Stimulated activated CD8-positive, alpha-beta memory T cell treated with anti-CD3 and anti-CD28 coated beads, Interleukin-7, amount 100 ng/mL, for 24 hours (primary cell): ENCODE data around the gene CHTF8.
A peak's percentile ranks its signal among the peaks of the same experiment; 100 is the strongest.

Experiments used
- DNase-seq: peaks from one replicate; pipeline ENCODE4 v3.0.0-alpha.2; 2020; ENCODE audit warnings: low read depth

CHTF8 gene

DNA sequence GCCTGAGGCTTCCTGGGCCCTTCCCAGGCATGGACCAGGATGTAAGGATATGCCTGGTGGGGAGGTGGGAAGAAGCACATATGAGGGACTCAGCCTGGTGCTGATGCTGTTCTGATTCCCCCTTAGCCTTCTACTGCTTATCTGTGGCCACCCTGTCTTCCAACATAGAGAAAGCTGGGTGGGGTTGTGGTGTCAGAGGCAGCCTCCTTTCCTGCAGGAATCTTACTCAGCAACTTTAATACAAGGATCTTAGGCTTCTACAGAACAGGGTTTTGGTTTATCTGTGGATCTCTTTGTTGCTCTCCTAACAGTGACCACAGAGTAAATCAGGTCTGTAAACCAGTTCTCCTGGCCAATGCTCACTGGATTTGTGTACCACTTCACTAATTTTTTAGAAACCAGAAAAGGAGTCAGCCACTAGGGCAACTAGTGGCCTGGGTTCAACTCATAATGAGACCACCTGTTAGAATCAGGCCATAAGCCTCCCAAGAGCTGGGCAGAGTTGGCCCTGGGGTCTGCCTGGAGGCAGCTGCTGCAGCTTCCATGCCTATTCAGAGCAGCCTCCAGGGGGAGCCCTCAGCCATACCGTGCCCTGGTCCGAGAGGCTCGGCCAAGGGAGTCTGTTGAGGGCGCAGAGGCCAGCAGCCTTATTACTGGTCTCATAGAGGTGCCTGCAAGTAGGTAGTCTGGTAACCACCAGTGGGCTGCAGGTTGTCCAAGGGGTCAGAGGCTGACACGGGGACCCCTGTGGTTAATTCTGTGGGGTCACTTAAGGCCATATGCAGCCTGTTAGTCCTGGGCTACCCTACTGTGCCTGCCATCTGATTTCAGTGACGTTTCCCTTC is 19.9 kb downstream of the CHTF8 start:
- DNase-seq, result peak; percentile 28

GRCh38 chr16:69111876-69112230 is 20.5 kb downstream of the CHTF8 start:
- DNase-seq, result no peak

- no peak for DNase-seq
Observed at GRCh38 chr16:69111216-69111875, 21.0 kb downstream of the CHTF8 start.

GRCh38 chr16:69110406-69110805 is 22.0 kb downstream of the CHTF8 start:
- DNase-seq, result no peak

- no peak for DNase-seq
Observed at GRCh38 chr16:69109486-69110270, 22.7 kb downstream of the CHTF8 start.

DNA sequence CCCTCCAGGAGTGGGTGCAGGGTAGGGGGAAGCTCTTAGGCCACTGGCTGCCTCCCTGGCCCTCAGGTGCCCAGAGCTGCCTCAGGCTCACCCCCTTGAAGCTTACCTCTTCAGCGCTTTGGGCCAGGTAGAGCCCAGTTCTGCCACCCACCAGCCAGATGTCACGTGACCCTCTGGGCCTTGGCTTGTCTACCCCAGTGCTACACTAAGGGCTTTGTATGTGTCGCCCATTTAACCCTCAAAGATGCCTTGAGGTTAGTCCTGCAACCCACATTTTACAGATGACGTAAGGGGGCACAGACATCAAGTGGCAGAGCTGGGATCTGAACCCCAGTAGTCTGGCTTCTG is 23.5 kb downstream of the CHTF8 start:
- no peak for DNase-seq

GRCh38 chr16:69108064-69108904 is 24.1 kb downstream of the CHTF8 start:
- no peak for DNase-seq

DNA sequence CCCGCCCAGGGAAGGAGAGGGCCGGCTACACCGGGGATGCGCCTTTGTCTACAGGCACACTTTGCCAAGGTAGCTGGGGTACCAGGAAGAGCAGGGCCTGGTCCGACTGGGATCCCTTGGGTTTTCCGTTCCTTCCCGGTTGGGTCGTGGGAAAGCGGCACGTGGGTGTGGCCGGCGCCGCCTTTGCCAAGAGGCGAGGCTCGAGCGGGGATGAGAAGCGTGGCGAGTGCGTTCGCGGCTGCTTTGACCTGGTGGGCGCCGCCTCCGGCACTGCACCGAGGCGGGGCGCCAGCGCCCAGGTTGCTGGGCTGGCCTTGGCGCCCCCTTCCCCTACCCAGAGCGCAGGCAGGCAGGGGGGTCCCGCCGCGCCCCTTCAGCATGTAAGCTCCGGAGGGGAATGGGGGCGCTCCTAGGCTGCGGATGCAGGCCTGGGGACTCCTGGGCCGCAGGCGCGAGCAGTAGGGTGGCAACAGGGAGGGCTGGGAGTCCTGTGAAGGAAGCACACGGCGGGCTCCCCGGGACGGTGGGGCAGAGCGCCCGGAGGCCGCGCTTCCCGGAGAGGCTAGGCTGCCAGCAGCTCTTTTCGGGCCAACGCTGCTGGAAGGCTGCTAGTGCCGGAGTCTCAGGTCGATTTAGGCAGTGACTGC is 24.9 kb downstream of the CHTF8 start:
- DNase-seq, result no peak

- no peak for DNase-seq
Observed at GRCh38 chr16:69106491-69107315, 25.7 kb downstream of the CHTF8 start.

- DNase-seq, result no peak
Observed at GRCh38 chr16:69105501-69106361, 26.7 kb downstream of the CHTF8 start, which contains the start of gene HAS3. TSS of gene HAS3 (plus strand) at chr16:69105653. CDS start at chr16:69109396, 3,743 bp downstream.

DNA sequence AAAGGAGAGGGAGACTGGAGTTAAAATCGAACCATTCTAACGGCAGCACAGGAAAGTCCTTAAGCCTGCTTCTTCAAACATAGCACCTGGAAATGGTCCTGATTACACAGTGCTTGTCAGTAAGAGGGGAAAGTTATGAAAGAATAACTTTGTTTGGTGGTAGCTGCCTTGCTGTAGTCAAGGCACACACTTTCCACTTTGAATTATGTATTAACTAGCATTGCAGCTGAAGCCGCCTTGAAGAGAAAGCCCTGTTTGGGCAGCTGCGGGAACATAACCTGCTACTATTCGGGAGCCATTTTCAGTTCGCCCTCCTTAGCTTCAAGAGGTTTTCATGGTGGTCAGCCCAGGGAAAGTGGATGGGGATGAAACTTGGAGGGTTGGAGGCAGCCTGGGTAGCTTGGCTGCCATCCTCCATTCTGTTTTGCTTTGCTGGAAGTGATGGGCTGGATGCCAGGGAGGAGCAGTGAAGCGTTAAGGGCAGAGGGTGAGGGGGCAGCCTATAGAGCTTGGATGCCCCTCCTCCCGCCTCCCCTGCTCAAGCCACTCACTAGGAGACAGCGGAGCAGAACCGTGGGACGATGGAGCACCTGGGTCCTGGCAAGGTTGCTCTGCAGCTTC is 32.2 kb downstream of the CHTF8 start:
- no peak for DNase-seq

- no peak for DNase-seq
Observed at GRCh38 chr16:69095193-69095592, 37.2 kb downstream of the CHTF8 start.

DNA sequence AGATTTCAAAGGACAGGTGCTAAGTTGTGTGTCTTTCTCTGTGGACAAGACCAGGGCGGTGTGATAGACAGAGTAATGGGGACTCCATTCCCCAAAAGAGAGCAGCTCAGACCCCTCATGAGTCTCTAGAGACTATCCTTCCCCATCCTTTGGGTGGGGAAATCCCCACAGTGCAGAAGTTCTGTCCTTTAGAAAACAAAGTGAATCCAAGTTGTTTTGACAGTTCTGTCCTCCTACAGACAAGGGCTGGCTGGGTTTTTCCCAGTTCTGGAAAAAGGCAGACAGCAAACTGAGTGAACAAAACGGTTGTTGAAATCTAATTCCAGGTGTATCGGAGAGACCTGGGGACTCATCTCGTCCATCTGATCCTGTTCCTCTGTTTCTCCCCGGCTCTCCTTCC is 37.9 kb downstream of the CHTF8 start:
- no peak for DNase-seq

- DNase-seq, result no peak
Observed at GRCh38 chr16:69093974-69094373, 38.4 kb downstream of the CHTF8 start.

DNA sequence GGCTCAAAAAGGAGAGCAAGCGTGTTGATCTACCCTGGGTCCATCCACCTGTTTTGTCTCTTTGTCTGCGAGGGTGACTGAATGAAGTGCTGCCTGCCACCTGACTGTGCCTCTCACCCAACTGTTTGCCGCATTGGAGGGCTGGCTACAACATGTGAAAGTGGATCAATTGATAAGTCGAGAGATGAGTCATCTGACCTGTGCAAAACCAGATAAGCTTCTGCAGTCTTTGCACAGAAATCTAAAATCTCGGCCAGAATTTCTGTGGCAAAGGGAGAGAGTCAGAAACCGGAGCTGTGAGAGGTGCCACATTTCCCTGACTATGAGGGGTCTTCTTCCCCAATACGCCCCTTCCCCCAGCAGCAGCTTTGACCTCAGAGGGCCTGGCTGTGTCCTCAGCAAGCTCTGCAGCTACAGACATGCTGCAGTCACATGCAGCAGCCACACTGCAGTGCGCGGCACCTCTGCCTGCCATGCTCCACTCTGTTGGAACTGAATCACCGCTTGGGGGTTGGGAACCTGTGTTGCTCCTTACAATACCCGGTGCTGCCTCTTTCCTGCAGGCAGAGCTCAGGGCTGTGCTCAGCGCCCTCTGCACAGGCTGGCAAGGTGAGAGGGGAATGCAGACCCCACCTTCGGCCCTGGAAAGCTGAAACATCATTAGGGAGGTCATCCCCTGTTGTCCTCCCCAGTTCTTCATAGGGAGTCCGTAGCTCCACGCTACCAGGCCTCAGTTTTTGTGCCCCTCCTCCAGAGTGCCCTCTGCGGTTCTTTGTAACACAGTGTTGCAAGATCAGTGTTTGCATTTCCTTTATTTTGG is 43.1 kb downstream of the CHTF8 start:
- DNase-seq, result no peak

DNA sequence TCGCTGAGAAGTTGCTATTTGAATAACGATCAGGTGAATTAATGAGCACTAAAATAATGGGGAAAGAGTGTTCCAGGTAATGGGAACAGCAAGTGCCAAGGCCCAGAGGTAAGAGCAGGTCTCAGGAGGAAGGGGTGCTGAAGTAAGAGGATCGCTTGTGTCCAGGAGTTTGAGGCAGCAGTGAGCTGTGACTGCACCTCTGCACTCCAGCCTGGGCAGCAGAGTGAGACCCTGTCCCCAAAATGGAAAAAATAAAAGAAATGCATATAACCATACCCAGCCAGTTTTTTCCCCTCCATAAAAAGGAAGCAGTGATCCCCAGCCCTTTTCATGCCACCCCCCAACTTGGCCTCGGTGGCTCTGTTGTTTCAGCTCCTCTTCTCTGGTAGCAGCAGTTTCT is 43.7 kb downstream of the CHTF8 start:
- DNase-seq, result no peak

GRCh38 chr16:69087161-69087581 is 45.2 kb downstream of the CHTF8 start:
- DNase-seq, result no peak

DNA sequence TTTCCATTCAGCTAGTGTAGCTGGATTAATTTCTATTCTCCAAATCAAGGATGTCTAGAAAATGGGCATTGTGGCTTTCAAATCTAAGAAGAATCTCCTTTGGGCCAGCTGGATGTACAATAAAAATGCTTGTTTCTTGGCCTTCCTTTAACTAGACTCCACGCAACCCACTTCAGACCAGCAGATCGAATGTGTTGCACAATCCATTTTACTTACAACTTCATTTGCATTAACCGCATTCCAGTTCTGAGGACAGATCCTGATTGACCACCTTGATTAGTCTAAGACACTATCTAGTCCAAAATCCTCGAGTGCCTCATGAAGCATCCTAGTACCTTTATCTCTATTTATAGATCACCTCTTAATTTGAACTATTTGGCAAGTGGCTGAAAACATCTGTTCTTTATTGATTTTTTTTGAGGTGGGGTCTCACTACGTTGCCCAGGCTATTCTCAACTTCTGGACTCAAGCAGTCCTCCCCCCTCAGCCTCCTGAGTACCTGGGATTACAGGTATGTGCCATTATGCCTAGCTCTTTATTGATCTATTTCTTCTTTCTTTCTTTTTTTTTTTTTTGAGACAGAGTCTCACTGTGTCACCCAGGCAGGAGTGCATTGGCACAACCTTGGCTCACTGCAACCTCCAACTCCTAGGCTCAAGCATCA is 47.2 kb downstream of the CHTF8 start:
- no peak for DNase-seq
